ENCODE data around the gene ZNF384. TPM values are rescaled to one million over a fixed set of nuclear protein-coding genes. Genes with fewer than 3 reads are reported as not detected.

ZNF384 gene
- total and polyA plus RNA-seq, 10 of the 15 experiments (the other 5 are each of a cell fraction or from before 2014, with no cell fraction given), result 0.46 to 81.5 (median 30.5) TPM

GRCh38 chr12:6723607-6724408, 34.6 kb upstream of the ZNF384 start, which contains the start of gene COPS7A (continued):
- peak; percentile 92 for TF ChIP-seq CUX1 (IDR thresholded peaks at IDR 0.05; ENCODE audit: insufficient replicate concordance, low read depth, low read length)
- no peak for TF ChIP-seq SUZ12 (IDR thresholded peaks at IDR 0.05; ENCODE audit: unreplicated experiment)
- no peak for TF ChIP-seq ZZZ3 (IDR thresholded peaks at IDR 0.05; ENCODE audit: control insufficient read depth, insufficient read length, low read depth)
- TF ChIP-seq ASH2L (IDR thresholded peaks at IDR 0.05; ENCODE audit: borderline replicate concordance, low read depth), result no peak
- TF ChIP-seq RAD51 (IDR thresholded peaks at IDR 0.05), result peak; percentile 98
- TF ChIP-seq CREB1 (IDR thresholded peaks at IDR 0.05; ENCODE audit: low read depth), result peak; percentile 96
- peak; percentile 95 for TF ChIP-seq HDGF (IDR thresholded peaks at IDR 0.05)
- peak; percentile 83; the same call in 1 of the 2 replicates for TF ChIP-seq ZNF207 (IDR thresholded peaks at IDR 0.05; ENCODE audit: borderline replicate concordance)
- no peak for TF ChIP-seq TCF7 (IDR thresholded peaks at IDR 0.05; ENCODE audit: borderline replicate concordance)
- TF ChIP-seq FOXK2 (IDR thresholded peaks at IDR 0.05), result no peak
- no peak for TF ChIP-seq ZNF622 (IDR thresholded peaks at IDR 0.05)
- TF ChIP-seq DPF2 (IDR thresholded peaks at IDR 0.05), result no peak; the same call in 1 of the 2 replicates
- TF ChIP-seq CHD1 (IDR thresholded peaks at IDR 0.05; ENCODE audit: low read depth, low read length), result no peak
- peak; percentile 62 to 93 for TF ChIP-seq EGR1 (IDR thresholded peaks at IDR 0.05; ENCODE audit: borderline replicate concordance in 1 of 2, low read depth in 2 of 2, low read length in 2 of 2)
- TF ChIP-seq PKNOX1 (IDR thresholded peaks at IDR 0.05), result peak; percentile 97
- TF ChIP-seq NR2F1 (conservative IDR thresholded peaks at IDR 0.05), result peak; percentile 72
- TF ChIP-seq SIX5 (IDR thresholded peaks at IDR 0.05; ENCODE audit: low read depth, low read length, severe bottlenecking), result peak; percentile 49
- TF ChIP-seq SMC3 (IDR thresholded peaks at IDR 0.05; ENCODE audit: borderline replicate concordance, low read length), result peak; percentile 6; the same call in 1 of the 2 replicates
- TF ChIP-seq CREM (IDR thresholded peaks at IDR 0.05; ENCODE audit: low read depth), result peak; percentile 98
- no peak for TF ChIP-seq MYB (IDR thresholded peaks at IDR 0.05; ENCODE audit: borderline replicate concordance, low read depth, low read length)
- peak; percentile 56 for TF ChIP-seq RFX5 (IDR thresholded peaks at IDR 0.05; ENCODE audit: low read depth, low read length)
- peak; percentile 83 to 96; a peak in 3 of 4 replicates for TF ChIP-seq ETV6 (conservative IDR thresholded peaks at IDR 0.05 in 1 of 2, IDR thresholded peaks at IDR 0.05 in 1 of 2; ENCODE audit: borderline replicate concordance in 1 of 2, low read depth in 1 of 2)
- peak; percentile 68; the same call in 1 of the 2 replicates for TF ChIP-seq NFYB (IDR thresholded peaks at IDR 0.05; ENCODE audit: insufficient read depth, low read depth, low read length)
- TF ChIP-seq WRNIP1 (IDR thresholded peaks at IDR 0.05; ENCODE audit: borderline replicate concordance, low read depth, low read length), result no peak
- no peak for TF ChIP-seq FOS (IDR thresholded peaks at IDR 0.05; ENCODE audit: borderline replicate concordance, extremely low read depth, insufficient read length)
- TF ChIP-seq POLR2AphosphoS2 (IDR thresholded peaks at IDR 0.05; ENCODE audit: low read depth, low read length), result peak; percentile 78
